Measurements from ENCODE around the gene PTER. TPM values are rescaled to one million over a fixed set of nuclear protein-coding genes. Genes with fewer than 3 reads are reported as not detected.

Gene PTER
- total and polyA plus RNA-seq, 2 experiments from 2014 or later: 8.6 to 21.6 TPM

- DNase-seq (ENCODE audit: low spot score): no peak
- Histone ChIP-seq H4K20me1 (ENCODE audit: insufficient read depth, poor library complexity, severe bottlenecking) (no peaks in the 10 kb centered on the region), H3K9me3 (ENCODE audit: low read depth) (no peaks in the 10 kb centered on the region), H3K9me2 (replicated peaks; ENCODE audit: insufficient read depth) (no peaks in the 10 kb centered on the region), H3K4me2 (no peak overlapping the region), H3K27ac (no peak overlapping the region), H2AFZ (no peak overlapping the region), H3K79me2 (peaks cover 4% of the 10 kb centered on the region), H3K4me3 (no peak overlapping the region), H3K4me1 (ENCODE audit: insufficient read depth) (no peaks in the 10 kb centered on the region), H3K36me3 (replicated peaks; ENCODE audit: insufficient read depth, low read depth) (no peaks in the 10 kb centered on the region), H3K27me3 (no peaks in the 10 kb centered on the region)
- WGBS (ENCODE audit: low lambda C conversion rate, missing lambda C conversion rate): 100% methylated on average over 5 of the region's 5 CpGs
- TF ChIP-seq EZH2 (IDR thresholded peaks at IDR 0.05; ENCODE audit: borderline replicate concordance) (no peak), EZH2phosphoT487 (IDR thresholded peaks at IDR 0.05; ENCODE audit: low read depth, severe bottlenecking, unreplicated experiment) (no peak), CTCF (IDR thresholded peaks at IDR 0.05; ENCODE audit: poor library complexity) (no peak)
Observed at GRCh38 chr10:16449454-16449853, 12.6 kb downstream of the PTER start.

- H3K79me2 ChIP-seq: no peaks in the 10 kb centered on the region
- H3K27me3 ChIP-seq: no peaks in the 10 kb centered on the region
- no peak for DNase-seq (ENCODE audit: low spot score)
- no peak overlapping the region for H3K4me3 ChIP-seq
- WGBS (ENCODE audit: low lambda C conversion rate, missing lambda C conversion rate): 90% methylated on average over 6 of the region's 6 CpGs
- no peaks in the 10 kb centered on the region for H3K36me3 ChIP-seq (replicated peaks; ENCODE audit: insufficient read depth, low read depth)
- no peak for TF ChIP-seq CTCF (IDR thresholded peaks at IDR 0.05; ENCODE audit: poor library complexity)
- TF ChIP-seq EZH2phosphoT487 (IDR thresholded peaks at IDR 0.05; ENCODE audit: low read depth, severe bottlenecking, unreplicated experiment): no peak
- TF ChIP-seq EZH2 (IDR thresholded peaks at IDR 0.05; ENCODE audit: borderline replicate concordance): no peak
- peaks cover 7% of the 10 kb centered on the region for H3K4me1 ChIP-seq (ENCODE audit: insufficient read depth)
- no peak overlapping the region for H2AFZ ChIP-seq
- no peaks in the 10 kb centered on the region for H3K9me3 ChIP-seq (ENCODE audit: low read depth)
- no peaks in the 10 kb centered on the region for H4K20me1 ChIP-seq (ENCODE audit: insufficient read depth, poor library complexity, severe bottlenecking)
- no peak overlapping the region for H3K4me2 ChIP-seq
- no peaks in the 10 kb centered on the region for H3K9me2 ChIP-seq (replicated peaks; ENCODE audit: insufficient read depth)
- no peak overlapping the region for H3K27ac ChIP-seq
Observed at GRCh38 chr10:16458166-16458955, 21.6 kb downstream of the PTER start.

- Histone ChIP-seq H3K4me1 (ENCODE audit: insufficient read depth) (peaks cover 7% of the 10 kb centered on the region), H3K27me3 (no peaks in the 10 kb centered on the region), H3K4me2 (no peak overlapping the region), H4K20me1 (ENCODE audit: insufficient read depth, poor library complexity, severe bottlenecking) (no peaks in the 10 kb centered on the region), H3K27ac (no peak overlapping the region), H3K36me3 (replicated peaks; ENCODE audit: insufficient read depth, low read depth) (no peaks in the 10 kb centered on the region), H2AFZ (no peak overlapping the region), H3K9me2 (replicated peaks; ENCODE audit: insufficient read depth) (no peaks in the 10 kb centered on the region), H3K9me3 (ENCODE audit: low read depth) (no peaks in the 10 kb centered on the region), H3K79me2 (no peaks in the 10 kb centered on the region), H3K4me3 (no peak overlapping the region)
- DNase-seq (ENCODE audit: low spot score): no peak
- 91% methylated on average over 7 of the region's 7 CpGs for WGBS (ENCODE audit: low lambda C conversion rate, missing lambda C conversion rate)
- TF ChIP-seq EZH2phosphoT487 (IDR thresholded peaks at IDR 0.05; ENCODE audit: low read depth, severe bottlenecking, unreplicated experiment): no peak
- TF ChIP-seq EZH2 (IDR thresholded peaks at IDR 0.05; ENCODE audit: borderline replicate concordance): no peak
- no peak for TF ChIP-seq CTCF (IDR thresholded peaks at IDR 0.05; ENCODE audit: poor library complexity)
Observed at GRCh38 chr10:16459423-16459939, 22.7 kb downstream of the PTER start.

Data from hepatocyte (in vitro differentiated cells).